GM23248 (cell line): ENCODE measurements around the gene TULP4.

ENCODE experiments used
- EZH2 ChIP-seq: fragments of 200-600 bp; sonication (generic); IDR thresholded peaks from 2 replicates; pipeline ENCODE4 v1.6.1; 2018; ENCODE audit warnings: antibody characterized with exemption, mild to moderate bottlenecking; ENCODE audit not compliant: insufficient read depth, poor library complexity, severe bottlenecking
- EZH2phosphoT487 ChIP-seq: fragments of 200-600 bp; sonication (generic); IDR thresholded peaks from 2 replicates; pipeline ENCODE4 v1.6.1; 2018; ENCODE audit warnings: antibody characterized with exemption, moderate library complexity, mild to moderate bottlenecking, low read depth; ENCODE audit not compliant: insufficient read depth

GRCh38 chr6:158465257-158465656 is 153.0 kb downstream of the TULP4 start:
- TF ChIP-seq EZH2 (no peak), EZH2phosphoT487 (no peak)
